Caki2 (cell line): Measurements from ENCODE around the gene CES4A. TPM values are rescaled to one million over a fixed set of nuclear protein-coding genes. Genes with fewer than 3 reads are reported as not detected.
A peak's percentile ranks its signal among the peaks of the same experiment; 100 is the strongest.
"Not testable (repeated sequence)": the region's sequence is repeated elsewhere in the genome, so short reads cannot be mapped to it uniquely, and the experiment has no call there.

ENCODE experiments used
- DNase-seq: peaks from one replicate; pipeline ENCODE4 v3.0.0-alpha.2; 2015; ENCODE audit warnings: low read depth
- in situ Hi-C: cut with HindIII; loops from 2 replicates; pipeline ENCODE4 v1.10.0; 2016; ENCODE audit warnings: low sequenced_read_pairs, low pct_unique_long_range_greater_than_20kb, mixed read lengths
- total RNA-seq: library from RNA; depleted of rRNA; stranded (reverse); fragments of >200 nt; shearing (Covaris generic); gene quantifications from 2 replicates; pipeline ENCODE4 v1.2.3, GENCODE V29; 2014; ENCODE audit warnings: low replicate concordance

The CES4A gene
- total RNA-seq, 1 experiment from 2014 or later, result 0.07 TPM

DNA sequence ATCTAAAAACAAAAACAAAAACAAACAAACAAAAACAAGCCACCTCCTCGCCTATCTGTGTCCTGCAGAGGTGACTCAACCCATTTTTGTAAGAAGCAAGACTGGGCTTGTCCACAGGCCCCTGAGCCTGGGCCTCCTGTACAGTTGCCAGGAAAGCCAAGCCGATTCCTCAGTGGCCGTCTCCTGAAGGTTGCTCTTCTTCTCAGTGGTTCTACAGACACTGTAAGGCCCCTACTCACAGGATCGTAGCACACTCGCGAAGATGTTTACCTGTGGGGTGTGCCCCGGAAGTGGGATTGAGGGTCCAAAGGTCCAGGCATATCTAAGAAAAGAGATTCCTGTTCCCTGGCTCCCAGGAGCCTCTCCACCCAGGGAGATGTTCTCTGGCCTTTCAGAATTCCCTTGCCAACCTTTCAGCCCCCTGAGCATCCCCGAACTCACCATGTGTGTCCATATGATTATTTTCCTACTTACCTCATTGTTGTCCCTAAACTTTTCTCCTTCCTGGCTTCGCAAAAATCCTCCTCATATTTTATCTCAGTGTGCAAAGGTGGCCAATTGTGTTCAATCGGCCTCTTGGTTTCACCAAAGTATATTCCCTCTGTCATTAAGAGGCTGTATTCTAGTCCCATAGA lies 34.8 kb upstream of the CES4A start:
- in situ Hi-C loops, result no loop called here

GRCh38 chr16:66954097-66954659 lies 34.2 kb upstream of the CES4A start:
- in situ Hi-C loops, result no loop called here
- DNase-seq, result peak; percentile 65

More for the DNA sequence above, 34.8 kb upstream of the CES4A start:
- no peak for DNase-seq

- in situ Hi-C loops, DNase-seq: not testable (repeated sequence)
These were observed 32.8 kb upstream of the CES4A start for GRCh38 chr16:66955363-66956153.

- in situ Hi-C loops, DNase-seq: not testable (repeated sequence)
These were observed 32.3 kb upstream of the CES4A start for GRCh38 chr16:66956154-66956457.

GRCh38 chr16:66958857-66959703 lies 29.3 kb upstream of the CES4A start:
- no peak for DNase-seq
- in situ Hi-C loops, result no loop called here

DNA sequence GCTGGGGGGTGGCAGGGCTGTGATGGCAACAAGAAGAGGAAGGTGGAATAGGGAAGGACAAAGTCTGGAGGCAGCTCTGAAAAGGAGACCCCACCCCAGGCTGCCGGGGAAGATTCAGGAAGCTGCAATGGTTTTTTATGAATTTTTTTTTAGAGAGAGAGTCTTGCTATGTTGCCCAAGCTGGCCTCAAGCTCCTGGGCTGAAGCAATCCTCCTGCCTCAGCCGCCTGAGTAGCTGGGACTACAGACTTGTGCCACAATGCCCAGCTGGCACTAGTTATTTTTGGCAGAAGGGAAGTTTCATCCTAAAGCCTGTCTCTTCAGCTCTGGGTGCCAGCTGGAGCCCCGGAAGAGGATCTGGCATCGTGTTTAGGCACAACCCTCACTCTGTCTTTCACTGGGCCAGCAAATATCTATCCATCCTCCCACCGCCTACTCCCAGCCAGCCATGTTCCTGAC lies 28.7 kb upstream of the CES4A start:
- DNase-seq, result no peak
- in situ Hi-C loops, result no loop called here

- in situ Hi-C loops, result no loop called here
These were observed 28.1 kb upstream of the CES4A start for GRCh38 chr16:66960270-66960669.

GRCh38 chr16:66961065-66961744 lies 27.2 kb upstream of the CES4A start, which contains the start of gene CES3:
Gene CES3, plus strand, starts transcription at chr16:66961266. Its CDS starts 42 bp downstream, at chr16:66961308.
- in situ Hi-C loops, result no loop called here
- peak; percentile 70 for DNase-seq

More at GRCh38 chr16:66960270-66960669, 28.1 kb upstream of the CES4A start:
- no peak for DNase-seq

DNA sequence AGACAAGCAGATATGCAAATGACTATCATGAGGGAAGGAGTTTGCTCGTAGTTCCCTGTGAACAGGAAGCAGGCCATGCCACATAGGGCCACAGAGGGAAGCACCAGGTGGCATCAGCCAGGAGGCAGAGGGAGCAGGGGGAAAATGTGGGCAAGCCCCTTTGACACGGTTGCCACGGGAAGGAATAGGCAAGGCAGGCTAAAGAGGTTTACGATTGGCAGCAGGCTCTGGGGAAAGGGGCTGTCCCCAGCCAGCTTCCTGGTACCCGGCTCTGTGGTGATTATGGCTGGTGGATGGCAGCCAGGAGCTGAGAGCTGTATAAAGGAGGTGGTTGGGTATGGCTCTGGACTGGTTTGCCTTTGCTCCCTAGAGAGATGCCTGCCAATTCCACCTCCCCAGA lies 26.5 kb upstream of the CES4A start:
- DNase-seq, result no peak
- in situ Hi-C loops, result no loop called here

DNA sequence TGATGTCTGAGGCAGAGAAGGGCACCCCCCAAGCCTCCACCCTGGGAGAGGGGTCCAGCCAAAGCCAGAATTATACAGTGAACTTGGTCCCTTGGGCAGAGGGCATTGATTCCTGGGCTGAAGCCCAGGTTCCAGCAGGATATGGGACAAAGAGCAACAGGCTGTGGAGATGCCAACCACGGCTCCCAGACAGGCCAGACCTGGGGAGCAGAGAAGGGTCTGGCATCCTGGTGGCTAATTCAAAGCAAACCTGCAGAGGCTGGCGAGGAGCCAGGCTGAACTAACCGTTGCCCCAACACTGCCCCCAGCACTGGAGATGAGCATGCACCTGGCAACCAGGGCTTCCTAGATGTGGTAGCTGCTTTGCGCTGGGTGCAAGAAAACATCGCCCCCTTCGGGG lies 24.3 kb upstream of the CES4A start:
- in situ Hi-C loops, result no loop called here
- DNase-seq, result no peak

- DNase-seq, result no peak
- in situ Hi-C loops, result no loop called here
These were observed 19.5 kb upstream of the CES4A start for GRCh38 chr16:66968847-66969246.

DNA sequence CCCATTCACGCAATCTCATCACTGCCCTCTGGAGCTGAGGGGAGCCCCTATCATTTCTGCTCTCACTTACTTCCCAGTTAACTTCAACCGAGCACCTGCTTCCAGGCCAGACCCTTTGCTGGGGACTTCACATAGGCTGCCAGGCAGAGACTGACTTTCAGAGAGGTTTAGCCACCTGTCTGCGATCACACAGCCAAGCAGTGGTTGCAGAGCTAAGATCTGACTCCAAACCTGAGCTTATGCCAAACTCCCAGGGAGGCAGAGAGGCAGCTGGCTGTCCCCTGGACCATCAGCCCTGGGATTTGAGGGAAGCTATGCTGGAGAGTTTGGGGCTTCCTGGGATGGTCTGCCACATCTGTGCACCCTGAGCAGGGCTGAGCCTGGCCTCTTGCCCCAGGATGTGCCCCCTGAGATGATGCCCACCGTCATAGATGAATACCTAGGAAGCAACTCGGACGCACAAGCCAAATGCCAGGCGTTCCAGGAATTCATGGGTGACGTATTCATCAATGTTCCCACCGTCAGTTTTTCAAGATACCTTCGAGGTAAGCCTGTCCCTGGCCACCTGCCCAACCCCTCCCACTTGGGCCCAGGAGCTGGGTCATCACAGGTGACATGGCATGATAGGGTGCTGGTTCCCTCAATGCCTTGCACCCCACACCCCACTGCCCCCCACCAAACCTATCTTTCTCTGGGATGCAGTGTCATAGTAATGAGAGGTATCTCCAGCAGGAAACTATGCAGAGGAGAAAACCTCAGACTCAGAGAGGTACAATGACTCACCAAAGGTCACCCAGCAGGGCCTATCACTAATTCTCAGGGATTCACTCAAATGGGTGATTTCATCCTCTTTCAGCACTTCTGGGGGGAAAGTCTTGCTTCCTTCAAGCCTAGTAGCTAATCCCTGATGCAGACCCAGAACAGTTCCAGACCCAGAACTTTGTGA lies 17.3 kb upstream of the CES4A start:
- DNase-seq, result peak; percentile 64
- in situ Hi-C loops, result no loop called here

DNA sequence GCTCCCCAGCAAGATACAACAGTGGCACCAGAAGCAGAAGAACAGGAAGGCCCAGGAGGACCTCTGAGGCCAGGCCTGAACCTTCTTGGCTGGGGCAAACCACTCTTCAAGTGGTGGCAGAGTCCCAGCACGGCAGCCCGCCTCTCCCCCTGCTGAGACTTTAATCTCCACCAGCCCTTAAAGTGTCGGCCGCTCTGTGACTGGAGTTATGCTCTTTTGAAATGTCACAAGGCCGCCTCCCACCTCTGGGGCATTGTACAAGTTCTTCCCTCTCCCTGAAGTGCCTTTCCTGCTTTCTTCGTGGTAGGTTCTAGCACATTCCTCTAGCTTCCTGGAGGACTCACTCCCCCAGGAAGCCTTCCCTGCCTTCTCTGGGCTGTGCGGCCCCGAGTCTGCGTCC lies 15.4 kb upstream of the CES4A start:
- no peak for DNase-seq
- in situ Hi-C loops, result no loop called here

DNA sequence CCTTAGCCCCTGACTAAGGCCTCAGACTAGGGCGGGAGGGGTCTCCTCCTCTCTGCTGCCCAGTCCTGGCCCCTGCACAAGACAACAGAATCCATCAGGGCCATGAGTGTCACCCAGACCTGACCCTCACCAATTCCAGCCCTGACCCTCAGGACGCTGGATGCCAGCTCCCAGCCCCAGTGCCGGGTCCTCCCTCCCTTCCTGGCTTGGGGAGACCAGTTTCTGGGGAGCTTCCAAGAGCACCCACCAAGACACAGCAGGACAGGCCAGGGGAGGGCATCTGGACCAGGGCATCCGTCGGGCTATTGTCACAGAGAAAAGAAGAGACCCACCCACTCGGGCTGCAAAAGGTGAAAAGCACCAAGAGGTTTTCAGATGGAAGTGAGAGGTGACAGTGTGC lies 14.7 kb upstream of the CES4A start:
- in situ Hi-C loops, result no loop called here
- no peak for DNase-seq

DNA sequence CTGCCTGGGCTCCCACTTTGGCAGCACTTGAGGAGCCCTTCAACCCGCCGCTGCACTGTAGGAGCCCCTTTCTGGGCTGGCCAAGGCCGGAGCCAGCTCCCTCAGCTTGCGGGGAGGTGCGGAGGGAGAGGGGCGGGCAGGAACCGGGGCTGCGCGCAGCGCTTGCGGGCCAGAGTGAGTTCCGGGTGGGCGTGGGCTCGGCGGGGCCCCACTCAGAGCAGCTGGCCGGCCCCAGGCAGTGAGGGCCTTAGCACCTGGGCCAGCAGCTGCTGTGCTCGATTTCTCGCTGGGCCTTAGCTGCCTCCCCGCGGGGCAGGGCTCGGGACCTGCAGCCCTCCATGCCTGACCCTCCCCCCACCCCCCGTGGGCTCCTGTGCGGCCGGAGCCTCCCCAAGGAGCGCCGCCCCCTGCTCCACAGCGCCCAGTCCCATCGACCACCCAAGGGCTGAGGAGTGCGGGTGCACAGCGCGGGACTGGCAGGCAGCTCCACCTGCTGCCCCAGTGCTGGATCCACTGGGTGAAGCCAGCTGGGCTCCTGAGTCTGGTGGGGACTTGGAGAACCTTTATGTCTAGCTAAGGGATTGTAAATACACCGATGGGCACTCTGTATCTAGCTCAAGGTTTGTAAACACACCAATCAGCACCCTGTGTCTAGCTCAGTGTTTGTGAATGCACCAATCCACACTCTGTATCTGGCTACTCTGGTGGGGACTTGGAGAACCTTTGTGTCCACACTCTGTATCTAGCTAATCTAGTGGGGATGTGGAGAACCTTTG lies 14.0 kb upstream of the CES4A start:
- DNase-seq, in situ Hi-C loops: not testable (repeated sequence)

DNA sequence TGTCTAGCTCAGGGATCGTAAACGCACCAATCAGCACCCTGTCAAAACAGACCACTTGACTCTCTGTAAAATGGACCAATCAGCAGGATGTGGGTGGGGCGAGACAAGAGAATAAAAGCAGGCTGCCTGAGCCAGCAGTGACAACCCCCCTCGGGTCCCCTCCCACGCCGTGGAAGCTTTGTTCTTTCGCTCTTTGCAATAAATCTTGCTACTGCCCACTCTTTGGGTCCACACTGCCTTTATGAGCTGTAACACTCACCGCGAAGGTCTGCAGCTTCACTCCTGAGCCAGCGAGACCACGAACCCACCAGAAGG lies 13.5 kb upstream of the CES4A start:
- DNase-seq, in situ Hi-C loops: not testable (repeated sequence)
